Measurements from ENCODE around the gene PTPRN2.

- TF ChIP-seq CTCF (IDR thresholded peaks at IDR 0.05) = no peak
- TF ChIP-seq POLR2AphosphoS5 (IDR thresholded peaks at IDR 0.05) = no peak
- no peak for TF ChIP-seq POLR2A (IDR thresholded peaks at IDR 0.05)
- TF ChIP-seq EP300 (IDR thresholded peaks at IDR 0.05) = no peak
Measured at GRCh38 chr7:158499082-158499455, 88.6 kb downstream of the PTPRN2 start.

Data from sigmoid colon (tissue), 4 donors.